HUDEP-2 (cell line): ENCODE results near the gene AMDHD1.

Source experiments
- DNase-seq, 76 experiments: peaks; one replicate each; lab custom pipeline; 2025; ENCODE audit not compliant: unreplicated experiment in 76 of 76; lab: John Stamatoyannopoulos, UW

The AMDHD1 gene, protein sequence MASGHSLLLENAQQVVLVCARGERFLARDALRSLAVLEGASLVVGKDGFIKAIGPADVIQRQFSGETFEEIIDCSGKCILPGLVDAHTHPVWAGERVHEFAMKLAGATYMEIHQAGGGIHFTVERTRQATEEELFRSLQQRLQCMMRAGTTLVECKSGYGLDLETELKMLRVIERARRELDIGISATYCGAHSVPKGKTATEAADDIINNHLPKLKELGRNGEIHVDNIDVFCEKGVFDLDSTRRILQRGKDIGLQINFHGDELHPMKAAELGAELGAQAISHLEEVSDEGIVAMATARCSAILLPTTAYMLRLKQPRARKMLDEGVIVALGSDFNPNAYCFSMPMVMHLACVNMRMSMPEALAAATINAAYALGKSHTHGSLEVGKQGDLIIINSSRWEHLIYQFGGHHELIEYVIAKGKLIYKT

DNA sequence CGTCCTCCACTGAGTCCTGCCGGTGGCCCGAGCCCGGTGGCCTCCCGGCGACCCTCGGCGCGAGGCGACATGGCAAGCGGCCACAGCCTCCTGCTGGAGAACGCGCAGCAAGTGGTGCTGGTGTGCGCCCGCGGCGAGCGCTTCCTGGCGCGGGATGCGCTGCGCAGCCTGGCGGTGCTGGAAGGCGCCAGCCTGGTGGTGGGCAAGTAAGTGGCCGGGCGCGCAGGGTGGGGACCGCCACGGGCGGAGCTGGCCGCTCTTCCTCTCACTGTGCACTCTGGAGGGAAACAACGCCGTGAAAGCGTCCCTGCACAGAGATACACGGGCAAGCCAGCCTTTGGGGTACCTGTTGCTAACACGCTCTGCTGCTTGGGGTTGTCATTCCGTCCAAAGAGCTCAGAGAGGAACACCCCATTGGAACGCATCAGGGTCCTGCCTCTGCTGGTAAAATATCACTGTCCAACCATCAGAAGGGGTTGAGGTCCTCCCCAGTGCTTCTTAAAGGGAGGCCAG lies at the start of gene AMDHD1:
AMDHD1 (plus strand) TSS at position 2 of the 513 bp plus-strand sequence; CDS start at position 70, 68 bp downstream.
- peak in 26 of 76 experiments; percentile 1 to 32 (median 18) for DNase-seq

GRCh38 chr12:95896846-95897245 lies 46.3 kb upstream of the AMDHD1 start:
- DNase-seq = no peak

- DNase-seq = no peak
These were observed 45.0 kb upstream of the AMDHD1 start for GRCh38 chr12:95898081-95898480.

- no peak for DNase-seq
These were observed 34.6 kb upstream of the AMDHD1 start for GRCh38 chr12:95908573-95908972.

DNA sequence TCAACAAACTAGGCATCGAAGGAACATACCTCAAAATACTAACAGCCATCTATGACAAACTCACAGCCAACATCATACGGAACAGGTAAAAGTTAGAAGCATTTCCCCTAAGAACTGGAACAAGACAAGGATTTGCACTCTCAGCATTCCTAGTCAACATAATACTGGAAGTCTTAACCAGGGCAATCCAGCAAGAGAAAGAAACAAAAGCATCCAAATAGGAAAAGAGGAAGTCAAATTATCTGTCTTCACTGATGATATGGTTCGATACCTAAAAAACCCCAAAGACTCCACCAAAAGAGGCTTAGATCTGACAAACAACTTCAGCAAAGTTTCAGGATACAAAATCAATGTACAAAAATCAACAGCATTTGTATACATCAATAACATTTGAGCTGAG lies 33.3 kb upstream of the AMDHD1 start:
- no peak for DNase-seq

DNA sequence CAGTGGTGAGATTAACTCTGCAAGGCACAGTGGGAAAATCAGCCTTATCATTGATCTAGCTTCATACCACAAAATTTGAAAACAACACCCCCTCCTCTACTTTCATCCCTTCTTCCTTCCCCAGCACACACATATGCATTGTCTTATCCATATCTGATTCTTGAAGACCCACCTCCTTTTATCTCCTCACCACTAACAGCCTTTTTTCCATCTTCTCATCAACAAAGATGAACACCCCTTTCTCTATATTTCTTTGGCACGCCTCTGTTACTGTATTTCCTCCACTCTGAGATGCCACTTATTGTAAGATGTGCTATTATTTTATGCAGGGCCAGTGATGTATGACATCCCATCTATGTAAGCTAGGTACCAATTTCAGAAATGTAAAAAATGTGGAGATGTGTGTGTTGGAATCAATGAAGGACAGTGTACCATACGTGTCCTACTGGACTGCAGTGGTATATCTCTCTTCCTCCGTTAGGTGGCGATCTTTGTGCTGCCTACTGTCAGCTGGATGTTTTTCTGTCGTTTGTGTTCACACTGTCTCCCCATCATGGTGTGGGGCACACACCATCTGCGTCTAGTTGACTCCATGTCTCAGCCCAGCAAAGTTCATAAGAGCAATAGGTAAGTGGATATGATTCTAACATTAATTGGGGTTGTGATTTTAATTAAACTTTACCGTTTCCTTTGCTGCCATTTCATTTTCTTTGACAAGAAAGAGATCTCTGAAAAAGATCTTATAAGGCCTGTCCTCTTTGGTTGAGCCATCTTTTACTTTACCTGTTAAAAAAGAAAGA lies 24.7 kb upstream of the AMDHD1 start:
- DNase-seq = peak in 26 of 76 experiments; percentile 1 to 53 (median 16)

DNA sequence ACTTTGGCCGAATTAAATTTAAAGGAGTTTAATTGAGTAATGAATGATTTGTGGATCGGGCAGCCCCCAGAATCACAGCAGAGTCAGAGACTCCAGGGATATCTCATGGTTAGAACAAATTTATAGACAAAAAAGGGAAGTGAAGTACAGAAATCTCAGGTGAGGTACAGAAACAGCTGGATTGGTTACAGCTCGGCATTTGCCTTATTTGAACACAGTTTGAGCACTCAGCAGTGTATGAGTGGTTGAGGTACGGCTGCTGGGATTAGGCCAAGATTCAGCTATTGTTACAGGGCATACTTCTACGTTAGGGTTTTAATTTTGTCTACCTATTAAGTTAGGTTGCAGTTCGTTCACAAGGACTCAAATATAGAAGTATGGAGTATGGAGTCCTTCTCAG lies 24.0 kb upstream of the AMDHD1 start:
- DNase-seq = no peak

DNA sequence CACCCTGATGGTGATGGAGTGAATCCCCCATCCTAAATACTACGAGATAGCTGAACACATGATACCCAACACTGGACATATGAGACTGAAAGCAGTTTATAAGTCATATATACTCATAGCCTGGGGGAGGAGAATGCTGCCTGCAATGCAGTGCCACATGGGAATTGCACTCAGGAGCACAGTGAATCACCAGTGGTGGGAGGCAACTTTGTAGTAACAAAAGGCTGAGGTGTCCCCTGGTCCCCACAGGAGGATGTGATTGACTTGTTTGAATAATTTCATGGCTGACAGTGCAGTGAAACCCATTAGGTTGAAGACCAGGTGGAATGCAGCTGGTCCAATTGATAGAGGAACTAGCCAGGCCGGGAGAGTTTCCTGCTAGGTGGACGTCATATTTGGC lies 20.9 kb upstream of the AMDHD1 start:
- DNase-seq = no peak

GRCh38 chr12:95940514-95940913 lies 2.6 kb upstream of the AMDHD1 start:
- no peak for DNase-seq

DNA sequence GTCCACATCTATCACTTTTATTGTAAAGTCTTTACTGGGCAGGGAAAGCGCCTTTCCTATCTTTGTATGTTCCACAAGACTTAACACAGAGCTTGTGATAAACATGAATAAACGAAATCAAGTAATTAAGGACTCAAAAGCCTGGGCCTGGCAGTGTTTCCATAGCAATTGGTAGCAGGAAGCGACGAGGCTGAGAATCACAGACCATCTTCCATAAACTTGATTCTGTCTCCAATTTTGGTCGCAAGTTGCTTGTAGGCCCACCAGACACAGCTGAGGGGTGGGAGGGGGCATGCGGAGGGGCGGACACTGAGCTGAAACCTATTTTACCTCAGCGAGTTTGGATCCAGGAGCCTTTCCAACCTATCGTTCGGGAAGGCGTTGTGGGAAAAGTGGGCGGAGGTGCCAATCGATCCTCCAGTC lies 1.0 kb upstream of the AMDHD1 start:
- no peak for DNase-seq

- peak in 59 of 76 experiments; percentile 5 to 66 (median 41) for DNase-seq
These were observed 404 bp upstream of the AMDHD1 start, which contains the start of gene CCDC38 for GRCh38 chr12:95942524-95943329. Gene CCDC38 (minus strand): TSS chr12:95942614. CDS start chr12:95936509, 6,105 bp downstream.

DNA sequence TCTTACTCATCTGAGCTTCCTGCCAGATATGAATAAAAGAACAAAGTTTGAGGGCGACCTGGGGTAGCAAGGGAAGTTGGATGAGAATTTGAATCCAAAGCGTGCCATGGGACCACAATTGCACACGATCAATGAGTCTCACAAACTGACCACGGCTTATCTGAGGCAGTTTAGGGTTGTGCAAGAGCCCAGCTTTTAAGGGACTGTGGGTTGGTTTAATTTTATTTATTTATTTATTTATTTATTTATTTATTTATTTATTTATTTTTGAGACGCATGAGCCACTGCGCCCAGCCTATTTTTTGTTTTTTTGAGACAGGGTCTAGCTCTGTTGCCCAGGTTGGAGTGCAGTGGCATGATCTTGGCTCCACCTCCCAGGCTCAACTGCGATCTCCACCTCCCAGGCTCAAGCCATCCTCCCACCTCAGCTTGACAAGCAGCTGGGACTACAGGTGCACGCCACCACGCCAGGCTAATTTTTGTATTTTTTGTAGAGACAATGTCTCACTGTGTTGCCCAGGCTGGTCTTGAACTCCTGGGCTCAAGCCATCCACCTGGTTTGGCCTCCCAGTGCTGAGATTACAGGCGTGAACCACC lies 1.1 kb downstream of the AMDHD1 start:
- DNase-seq = no peak

DNA sequence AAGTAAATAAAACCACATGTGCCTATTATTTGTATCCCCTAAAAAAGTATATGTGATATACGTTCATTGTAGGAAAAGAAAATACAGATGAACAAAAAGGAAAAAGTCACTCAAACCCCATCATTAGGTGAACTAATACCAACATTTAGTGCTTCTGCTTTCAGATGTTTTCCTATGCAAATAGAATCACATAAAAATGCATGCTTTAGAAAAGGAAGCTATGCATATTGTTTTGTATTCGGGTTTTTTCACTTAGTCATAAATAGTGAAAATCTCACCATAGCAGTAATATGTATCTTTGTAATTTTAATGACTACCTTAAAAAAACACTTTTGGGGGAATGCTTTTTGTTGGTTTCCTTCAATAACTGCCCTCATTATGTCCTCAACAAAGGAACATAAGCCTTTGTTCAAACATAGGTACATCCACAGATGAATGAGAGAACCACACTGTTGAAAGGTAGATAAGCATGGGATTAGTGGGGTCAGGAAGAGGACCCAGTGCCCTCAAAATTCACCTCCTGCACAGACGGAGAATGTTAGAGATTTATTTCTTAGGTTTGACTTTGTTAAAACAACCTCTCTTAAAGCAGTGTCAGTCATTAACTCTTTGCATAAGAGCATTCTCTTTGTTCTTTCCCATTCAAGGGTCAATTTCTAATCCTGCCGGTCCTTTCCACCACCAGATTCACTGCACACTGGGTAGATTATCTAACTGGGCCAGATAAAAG lies 6.5 kb downstream of the AMDHD1 start:
- no peak for DNase-seq

DNA sequence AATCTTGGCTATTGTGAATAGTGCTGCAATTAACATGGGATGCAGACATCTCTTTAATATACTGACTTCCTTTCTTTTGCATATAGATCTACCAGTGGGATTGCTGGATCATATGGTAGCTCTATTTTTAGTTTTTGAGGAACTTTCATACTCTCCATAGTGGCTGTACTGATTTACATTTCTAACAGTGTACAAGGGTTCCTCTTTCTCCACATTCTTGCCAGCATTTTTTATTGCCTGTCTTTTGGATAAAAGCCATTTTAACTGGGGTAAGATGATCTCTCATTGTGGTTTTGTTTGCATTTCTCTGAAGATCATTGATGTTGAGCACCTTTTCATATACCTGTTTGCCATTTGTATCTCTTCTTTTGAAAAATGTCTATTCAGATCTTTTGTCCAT lies 8.4 kb downstream of the AMDHD1 start:
- no peak for DNase-seq

GRCh38 chr12:95953000-95953399 lies 9.9 kb downstream of the AMDHD1 start:
- DNase-seq = no peak

DNA sequence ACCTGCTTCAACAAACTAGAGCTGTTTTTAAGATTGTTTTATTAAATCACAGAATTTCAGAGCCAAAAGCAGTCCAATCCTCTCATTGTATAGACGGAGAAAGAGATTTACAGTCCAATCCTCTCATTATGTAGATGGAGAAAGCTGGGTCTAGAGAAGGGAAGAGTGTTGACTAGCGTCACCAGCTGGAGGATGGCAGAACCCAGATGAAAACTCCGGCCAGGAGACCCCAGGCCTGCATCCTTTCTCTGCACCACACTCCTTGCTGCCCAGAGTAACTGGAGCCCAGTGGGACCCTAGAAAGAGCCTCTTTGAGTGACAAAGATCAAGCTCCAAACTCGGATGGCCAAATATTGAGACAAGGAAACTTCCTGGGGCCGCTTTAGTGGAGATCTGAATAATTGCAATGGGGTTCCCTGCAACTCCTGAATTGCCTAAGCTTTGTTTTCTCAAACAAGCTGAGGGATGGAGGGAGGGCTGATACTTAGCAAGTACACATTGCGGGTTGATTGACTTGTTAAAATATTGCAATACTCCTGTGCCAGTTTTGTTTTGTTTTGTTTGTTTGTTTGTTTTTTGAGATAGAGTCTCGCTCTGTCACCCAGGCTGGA lies 12.5 kb downstream of the AMDHD1 start:
- DNase-seq = no peak

- no peak for DNase-seq
These were observed 13.5 kb downstream of the AMDHD1 start for GRCh38 chr12:95956557-95957145.

GRCh38 chr12:95959107-95959506 lies 16.0 kb downstream of the AMDHD1 start:
- DNase-seq = no peak

DNA sequence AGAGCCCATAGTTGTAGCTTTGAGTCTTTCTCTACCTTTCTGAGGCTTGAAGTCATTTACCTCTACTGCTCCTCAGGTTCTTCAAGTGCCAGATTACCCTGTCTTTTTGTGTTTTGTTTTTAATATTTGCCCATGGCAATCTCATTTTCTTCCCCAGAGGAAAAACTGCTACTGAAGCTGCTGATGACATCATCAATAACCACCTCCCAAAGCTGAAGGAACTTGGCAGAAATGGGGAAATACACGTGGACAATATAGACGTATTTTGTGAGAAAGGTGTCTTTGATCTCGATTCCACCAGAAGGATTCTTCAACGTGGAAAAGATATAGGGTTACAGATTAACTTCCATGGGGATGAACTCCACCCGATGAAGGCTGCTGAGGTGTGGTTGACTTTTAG lies 17.1 kb downstream of the AMDHD1 start:
- no peak for DNase-seq
